Astrocyte (in vitro differentiated cells and primary cell): ENCODE results near the gene PDGFC. TPM values are rescaled to one million over a fixed set of nuclear protein-coding genes. Genes with fewer than 3 reads are reported as not detected.

ENCODE experiments used
- total RNA-seq: library from RNA; stranded (reverse); gene quantifications from 2 replicates; pipeline ENCODE4 v1.2.1, GENCODE V29; 2021

The PDGFC gene
- total RNA-seq, 1 donor from 2014 or later: 167 TPM

Other genes with a start within 250 kb of the PDGFC start
- gene GLRB, start 104.4 kb upstream of the PDGFC start, total RNA-seq: 5.7 and 6.8 TPM in 2 replicates
- not detected in 2 replicates for gene GRIA2, start 248.9 kb upstream of the PDGFC start, total RNA-seq